ENCODE measurements around the gene SOX8.
"Not testable (repeated sequence)": the region's sequence is repeated elsewhere in the genome, so short reads cannot be mapped to it uniquely, and the experiment has no call there.

SOX8 gene

DNA sequence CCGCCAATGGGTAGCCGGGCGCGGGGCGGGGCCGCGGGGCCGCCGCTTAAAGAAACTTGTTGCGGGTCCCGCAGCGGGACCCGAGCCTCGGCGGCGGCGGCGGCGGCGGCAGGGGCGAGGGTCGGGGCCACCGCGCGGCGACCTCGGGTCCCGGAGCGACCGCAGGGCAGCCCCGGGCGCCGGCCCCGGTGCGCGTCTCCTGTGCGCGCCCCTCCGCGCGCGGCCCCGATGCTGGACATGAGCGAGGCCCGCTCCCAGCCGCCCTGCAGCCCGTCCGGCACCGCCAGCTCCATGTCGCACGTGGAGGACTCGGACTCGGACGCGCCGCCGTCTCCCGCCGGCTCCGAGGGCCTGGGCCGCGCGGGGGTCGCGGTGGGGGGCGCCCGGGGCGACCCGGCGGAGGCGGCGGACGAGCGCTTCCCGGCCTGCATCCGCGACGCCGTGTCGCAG, at the start of gene SOX8:
Gene SOX8, plus strand, starts transcription at position 76 of the 450 bp plus-strand sequence. Its CDS starts 153 bp downstream, at position 229.
- DNase-seq, result no peak

DNA sequence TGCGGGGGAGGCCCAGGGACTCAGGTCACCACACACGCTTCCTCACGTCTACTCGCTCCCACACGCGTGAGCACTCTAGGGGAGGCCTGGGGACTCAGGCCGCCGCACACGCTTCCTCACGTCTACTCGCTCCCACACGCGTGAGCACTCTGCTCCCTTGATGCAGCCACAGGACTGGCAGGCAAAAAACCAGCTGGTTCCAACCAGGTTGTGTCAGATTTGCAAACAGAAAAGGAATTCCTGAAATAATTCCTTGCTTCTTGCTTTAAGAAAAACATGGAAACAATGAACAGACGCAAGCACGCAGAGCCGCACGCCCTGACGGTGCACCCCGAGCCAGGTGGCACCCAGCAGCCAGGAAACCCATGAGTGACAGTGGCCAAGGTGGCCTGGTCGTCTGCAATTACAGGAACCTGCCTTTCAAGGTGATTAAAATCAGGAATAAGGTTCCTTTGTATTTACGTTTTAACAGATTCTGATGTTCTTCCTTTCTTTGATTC, 48.7 kb upstream of the SOX8 start:
- no peak for DNase-seq

DNA sequence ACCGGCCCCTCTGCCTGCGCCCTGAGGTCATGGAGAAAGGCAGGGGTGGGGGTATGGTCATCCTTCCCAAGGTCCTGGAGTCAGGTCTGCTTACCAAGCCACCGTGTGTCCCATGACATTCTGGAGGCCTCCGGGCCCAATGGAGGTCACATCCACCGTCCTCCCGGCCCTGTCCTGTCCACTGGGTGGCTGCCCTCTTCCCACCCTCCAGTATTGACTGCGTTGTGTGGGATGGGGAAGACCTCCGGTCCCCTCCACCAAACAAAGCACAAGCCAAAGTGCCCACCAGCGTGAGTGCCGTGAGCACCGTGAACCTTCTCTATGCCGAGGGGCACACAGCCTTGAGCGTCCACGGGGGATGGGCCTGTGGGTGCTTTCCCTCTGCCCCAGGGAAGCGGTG, 48.0 kb upstream of the SOX8 start:
- DNase-seq, result no peak

DNA sequence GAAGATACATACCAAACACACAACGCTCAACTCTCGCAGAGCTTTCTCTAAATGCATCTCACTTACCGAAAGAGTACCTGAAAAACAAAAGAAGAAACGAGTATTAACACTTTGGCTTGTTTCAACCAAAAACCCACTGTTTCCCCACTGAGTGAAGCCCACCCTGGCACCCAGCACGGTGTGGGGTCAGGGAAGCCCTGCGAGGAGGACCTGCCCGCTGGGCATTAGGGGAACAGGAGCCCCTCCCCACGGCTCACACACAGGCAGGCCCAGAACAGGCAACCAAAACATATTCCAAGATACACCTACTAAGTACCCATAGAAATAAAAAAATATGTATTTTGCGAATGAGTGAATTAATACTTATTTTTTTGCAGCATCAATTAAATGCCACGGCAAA, 47.4 kb upstream of the SOX8 start:
- no peak for DNase-seq

DNA sequence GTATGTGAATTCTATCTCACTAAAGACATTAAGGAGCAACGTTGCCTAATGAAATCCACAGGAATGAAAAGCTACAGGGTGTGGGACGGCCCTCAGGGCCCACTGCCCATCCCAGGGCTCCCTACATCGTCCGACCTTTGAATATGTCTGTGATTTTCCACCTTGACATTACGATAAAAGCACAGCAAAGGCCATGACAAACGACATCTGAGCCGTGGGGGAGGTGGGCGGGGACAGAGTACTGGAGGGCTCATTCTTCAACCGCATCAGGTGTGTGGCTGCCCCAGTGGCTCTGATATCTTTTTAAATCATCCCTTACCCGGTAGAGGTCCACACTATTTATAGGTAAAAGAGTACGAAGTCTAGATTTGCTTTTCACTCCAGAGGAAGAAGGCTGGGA, 45.9 kb upstream of the SOX8 start:
- no peak for DNase-seq

DNA sequence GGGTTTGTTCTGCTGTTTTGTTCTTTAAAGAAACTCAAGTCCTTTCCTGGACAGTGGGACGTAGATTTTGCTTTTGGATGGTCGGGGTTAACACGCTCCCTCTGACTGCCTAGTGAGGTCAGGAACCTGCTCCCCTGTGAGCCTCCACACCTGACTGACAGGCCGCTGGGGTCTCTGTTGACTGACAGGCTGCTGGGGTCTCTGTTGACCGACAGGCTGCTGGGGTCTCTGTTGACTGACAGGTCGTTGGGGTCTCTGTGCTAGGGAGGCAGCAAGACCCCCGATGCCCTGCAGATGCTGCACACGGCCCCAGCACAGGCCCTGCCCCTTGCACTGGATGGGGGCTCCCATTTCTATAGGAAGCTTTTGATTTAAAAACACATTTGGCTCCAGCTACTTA, 44.3 kb upstream of the SOX8 start:
- DNase-seq, result no peak

DNA sequence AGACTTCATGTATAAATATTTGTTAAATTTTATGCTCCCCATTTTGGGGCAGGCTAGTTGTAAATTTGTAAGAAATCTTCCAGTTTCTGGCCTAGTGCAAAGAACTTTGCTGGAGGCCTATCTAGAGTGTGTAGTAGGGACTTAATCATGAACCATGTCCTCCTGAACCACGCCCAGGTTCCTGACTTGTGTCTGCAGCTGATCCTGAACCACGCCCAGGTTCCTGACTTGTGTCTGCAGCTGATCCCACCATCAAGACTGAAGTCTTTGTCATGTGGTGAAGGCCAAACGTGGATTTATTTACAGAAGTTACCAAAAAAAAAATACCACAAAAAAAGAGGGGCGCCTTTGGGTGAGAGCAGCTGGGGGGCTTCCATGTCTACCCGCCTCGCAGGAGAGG, 43.8 kb upstream of the SOX8 start:
- DNase-seq, result no peak

DNA sequence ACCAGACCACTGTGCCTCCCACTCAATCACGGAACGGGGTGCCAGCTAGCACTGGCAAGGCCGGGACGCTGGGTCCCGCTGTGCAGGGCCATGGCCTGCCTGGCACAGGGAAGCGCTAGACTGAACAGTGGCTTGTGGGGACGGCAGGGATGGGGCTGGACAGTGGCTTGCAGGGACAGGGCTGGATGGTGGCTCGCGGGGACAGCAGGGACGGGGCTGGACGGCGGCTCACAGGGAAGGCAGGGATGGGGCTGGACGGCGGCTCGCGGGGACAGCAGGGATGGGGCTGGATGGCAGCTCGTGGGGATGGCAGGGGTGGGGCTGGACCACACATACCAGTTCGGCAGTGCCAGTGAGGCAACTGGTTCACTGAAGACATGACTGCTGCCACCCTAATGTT, 43.4 kb upstream of the SOX8 start:
- DNase-seq, result no peak

DNA sequence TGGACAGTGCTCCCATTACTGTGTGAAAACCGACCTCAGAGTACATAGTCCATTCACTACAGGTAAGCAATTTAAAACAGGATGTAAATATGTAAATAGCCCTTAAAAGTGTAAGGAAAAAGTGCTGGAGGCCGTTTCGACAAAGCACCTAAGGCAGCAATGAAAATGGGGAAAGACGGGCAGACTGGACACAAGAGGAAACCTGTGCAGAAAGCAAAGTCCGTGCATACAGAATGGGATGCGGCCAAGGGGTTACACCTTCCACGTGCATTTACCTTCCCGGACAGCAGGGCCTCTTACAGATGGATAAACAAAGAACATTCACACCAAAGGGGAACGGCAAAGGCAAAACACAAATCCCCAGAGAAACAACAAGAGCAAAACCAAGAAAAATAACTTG, 42.8 kb upstream of the SOX8 start:
- DNase-seq, result no peak

DNA sequence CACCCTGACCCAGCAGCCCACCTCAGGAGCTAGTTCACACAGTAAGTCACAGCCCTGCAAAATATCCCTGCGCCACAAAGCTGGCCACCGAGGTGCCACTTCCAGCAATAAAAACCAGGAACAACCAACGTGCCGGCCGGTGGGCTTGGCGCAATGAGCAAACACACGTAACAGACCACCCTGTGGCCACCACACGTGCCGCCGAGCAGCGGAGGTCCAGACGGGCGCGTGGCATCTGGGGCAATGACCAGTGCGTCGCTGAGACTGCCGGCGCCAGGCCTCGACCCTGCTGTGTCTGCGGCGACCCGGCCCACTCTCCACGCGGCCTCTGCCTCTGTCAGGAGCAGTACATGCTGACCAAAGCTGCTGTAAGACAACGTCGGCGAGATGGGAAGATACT, 42.3 kb upstream of the SOX8 start:
- DNase-seq, result no peak

DNA sequence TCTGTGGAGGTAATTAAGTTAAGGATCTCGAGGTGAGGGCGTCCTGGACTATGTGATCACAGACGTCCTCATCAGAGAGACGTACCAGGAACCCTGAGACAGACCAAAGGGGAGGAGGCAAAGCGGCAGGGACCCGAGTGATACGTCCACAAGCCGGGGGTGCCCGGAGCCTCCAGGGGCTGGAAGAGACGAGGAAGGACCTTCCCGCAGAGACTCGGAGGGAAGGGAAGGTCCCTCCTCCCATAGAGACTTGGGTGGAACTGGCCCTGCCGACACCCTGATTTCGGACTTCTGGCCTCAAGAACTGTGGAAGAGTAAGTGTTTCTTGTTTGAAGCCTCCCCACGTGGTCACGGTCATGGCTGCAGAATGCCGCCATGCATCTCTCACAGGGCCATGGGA, 41.6 kb upstream of the SOX8 start:
- no peak for DNase-seq

DNA sequence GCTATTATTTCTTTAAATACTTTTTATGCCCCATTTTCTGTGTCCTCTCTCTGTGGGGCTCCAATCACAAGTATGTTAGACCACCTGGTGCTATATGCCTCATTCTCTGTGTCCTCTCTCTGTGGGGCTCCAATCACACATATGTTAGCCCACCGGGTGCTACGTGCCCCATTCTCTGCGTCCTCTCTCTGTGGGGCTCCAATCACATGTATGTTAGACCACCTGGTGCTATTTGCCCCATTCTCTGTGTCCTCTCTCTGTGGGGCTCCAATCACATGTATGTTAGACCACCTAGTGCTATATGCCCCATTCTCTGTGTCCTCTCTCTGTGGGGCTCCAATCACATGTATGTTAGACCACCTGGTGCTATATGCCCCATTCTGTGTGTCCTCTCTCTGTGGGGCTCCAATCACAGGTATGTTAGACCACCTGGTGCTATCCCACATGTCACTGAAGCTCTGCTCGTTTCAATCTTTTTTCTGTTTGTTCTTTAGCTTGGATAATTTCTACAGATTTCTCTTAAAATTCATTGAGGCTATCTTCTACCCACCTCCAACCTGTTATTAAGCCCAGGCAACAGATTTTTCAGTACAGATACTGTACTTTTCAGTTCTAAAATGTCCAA, 39.0 kb upstream of the SOX8 start:
- no peak for DNase-seq

DNA sequence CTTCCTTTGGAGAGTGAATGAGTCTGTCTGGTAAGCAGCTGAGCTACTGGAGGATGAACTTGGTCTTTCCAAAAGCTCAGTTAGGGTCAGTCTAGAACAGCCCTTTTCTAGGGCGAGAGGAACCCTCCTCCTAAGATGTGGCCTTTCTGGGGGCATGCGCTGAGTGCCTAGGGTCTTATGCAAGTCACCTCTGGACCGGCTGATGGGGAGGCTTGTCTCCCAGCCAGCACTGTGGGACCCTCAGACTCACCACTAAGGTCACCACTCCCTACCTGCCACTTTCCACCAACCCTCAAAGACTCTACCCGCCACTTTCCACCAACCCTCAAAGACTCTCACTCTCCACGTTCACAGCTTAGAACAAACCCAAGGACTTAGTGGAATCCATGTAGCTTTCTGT, 37.6 kb upstream of the SOX8 start:
- DNase-seq, result no peak

DNA sequence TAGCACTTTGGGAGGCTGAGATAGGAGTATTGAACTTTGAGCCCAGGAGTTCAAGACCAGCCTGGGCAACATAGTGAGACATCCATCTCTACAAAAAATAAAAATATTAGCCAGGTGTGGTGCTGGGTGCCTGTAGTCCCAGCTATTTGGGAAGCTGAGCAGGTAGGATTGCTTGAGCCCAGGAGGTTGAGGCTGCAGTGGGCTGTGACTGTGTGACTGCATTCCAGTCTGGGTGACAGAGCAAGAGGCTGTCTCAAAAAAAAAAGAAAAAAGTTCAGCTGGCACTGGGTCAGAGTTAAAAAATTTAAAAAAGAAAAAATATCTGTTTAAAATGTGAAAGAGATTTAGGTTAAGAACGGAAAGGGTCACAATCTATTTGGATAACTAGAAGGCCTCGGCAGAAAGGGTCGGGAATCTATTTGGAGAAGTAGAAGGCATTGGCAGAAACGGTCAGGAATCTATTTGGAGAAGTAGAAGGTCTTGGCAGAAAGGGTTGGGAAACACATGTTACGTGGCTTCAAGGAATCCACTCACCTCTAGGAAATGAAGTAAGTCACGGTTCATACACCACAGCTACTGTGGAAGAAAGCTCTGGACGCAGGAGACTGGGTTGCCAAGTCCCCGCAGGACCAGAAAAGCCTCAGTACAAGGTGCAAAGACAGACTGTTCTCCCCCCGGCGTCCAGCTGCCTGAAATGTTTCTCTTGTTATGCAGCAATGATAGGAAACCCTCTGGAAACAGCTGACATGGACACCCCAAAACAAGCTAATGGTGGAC, 36.1 kb upstream of the SOX8 start:
- no peak for DNase-seq

DNA sequence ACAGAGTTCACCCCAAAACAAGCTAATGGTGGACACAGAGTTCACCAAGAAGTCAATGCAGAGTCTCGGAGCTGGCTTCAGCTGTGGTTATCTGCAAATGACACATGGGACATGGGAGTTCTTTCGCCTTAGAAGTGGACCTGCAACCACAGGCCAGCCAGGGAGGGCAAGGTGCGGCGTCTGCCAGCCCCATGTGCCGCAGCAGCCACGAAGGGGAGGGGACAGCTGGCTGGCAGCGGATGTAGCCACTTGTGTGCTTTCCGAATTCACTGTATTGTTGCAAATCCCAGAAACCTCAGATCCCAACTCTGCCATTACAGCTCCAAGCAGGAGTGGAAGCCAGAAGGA, 35.5 kb upstream of the SOX8 start:
- no peak for DNase-seq

DNA sequence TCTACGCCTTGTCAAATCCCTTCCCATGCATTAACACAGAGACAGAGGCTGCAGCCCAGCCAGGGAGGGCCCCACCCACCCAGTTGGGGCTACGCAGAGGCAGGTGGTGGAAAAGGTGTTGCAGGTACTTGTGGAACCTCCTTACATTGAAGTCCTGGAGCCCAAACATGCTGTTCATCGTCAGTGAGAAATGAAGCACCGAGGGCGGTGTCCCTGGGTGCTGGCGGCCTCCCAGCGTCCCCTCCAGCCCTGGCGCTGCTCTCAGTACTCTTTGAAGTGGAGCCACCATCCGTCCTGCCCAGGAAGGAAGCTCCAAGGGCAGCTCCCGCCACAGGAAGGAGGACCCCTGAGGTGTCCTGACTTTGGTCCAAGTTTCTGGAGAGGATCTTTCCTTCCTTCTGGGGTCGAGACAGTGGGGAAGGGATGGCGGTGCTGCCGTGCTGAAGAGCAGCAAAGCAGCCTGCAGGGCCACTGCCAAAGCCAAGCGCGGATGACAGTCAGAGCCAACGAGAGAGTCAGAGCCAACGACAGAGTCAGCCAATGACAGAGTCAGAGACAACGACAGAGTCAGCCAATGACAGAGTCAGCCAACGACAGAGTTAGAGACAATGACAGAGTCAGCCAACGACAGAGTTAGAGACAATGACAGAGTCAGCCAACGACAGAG, 34.2 kb upstream of the SOX8 start:
- DNase-seq, result no peak

DNA sequence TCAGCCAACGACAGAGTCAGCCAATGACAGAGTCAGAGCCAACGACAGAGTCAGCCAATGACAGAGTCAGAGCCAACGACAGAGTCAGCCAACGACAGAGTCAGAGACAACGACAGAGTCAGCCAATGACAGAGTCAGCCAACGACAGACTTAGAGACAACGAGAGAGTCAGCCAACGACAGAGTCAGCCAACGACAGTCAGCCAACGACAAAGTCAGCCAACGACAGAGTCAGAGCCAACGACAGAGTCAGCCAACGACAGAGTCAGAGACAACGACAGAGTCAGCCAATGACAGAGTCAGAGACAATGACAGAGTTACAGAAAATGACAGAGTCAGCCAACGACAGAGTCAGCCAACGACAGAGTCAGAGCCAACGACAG, 33.7 kb upstream of the SOX8 start:
- DNase-seq, result not testable (repeated sequence)

DNA sequence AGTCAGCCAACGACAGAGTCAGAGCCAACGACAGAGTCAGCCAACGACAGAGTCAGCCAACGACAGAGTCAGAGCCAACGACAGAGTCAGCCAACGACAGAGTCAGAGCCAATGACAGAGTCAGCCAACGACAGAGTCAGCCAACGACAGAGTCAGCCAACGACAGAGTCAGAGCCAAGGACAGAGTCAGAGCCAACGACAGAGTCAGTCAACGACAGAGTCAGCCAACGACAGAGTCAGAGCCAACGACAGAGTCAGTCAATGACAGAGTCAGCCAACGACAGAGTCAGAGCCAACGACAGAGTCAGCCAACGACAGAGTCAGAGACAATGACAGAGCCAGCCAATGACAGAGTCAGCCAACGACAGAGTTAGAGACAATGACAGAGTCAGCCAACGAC, 32.8 kb upstream of the SOX8 start:
- DNase-seq, result not testable (repeated sequence)

DNA sequence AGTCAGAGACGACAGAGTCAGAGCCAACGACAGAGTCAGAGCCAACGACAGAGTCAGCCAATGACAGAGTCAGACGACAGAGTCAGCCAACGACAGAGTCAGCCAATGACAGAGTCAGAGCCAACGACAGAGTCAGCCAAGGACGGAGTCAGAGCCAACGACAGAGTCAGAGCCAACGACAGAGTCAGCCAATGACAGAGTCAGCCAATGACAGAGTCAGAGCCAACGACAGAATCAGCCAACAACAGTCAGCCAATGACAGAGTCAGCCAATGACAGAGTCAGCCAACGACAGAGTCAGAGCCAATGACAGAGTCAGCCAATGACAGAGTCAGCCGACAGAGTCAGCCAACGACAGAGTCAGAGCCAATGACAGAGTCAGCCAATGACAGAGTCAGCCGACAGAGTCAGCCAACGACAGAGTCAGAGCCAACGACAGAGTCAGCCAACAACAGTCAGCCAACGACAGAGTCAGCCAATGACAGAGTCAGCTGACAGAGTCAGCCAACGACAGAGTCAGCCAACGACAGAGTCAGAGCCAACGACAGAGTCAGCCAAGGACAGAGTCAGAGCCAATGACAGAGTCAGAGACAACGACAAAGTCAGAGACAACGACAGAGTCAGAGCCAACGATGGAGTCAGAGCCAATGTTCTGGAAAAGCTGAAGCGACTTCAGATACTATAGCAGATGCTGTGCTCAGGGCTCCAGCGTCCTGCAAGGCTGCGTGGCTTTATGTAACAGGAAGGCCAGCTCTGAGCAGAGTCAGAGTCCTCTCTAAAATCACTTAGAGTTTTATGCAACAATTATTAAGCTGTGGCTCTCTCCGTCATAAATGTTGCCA, 30.6 kb upstream of the SOX8 start:
- not testable (repeated sequence) for DNase-seq

DNA sequence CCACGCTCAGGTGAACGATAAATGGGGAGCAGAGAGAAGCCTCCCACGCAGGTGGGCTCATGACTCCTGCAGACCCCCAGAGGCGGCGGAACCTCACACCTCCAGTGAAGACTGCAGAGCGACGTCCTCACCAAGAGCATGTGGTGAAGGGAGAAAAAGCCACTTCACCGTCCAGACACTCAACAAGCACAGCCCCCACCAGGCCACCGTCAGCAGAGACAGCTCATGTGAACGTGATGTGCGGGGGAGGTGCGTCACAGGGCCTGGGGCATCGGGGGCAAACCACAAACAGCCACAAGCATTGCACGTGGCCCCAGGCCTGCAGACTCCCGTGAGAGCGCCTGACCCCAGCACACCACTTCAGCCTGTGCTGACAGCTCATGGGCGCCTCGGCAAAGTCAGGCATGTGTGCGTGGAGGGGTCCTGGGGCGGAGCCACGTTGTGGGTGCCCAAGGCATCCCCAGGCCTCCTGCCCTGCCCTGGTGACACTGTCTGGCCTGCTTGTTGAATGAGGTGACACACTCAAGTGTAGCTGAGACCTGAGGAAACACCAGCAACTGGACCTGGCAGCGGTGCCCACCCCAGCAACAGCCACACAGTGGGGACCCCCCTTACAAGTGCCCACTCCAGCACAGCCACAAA, 29.8 kb upstream of the SOX8 start:
- no peak for DNase-seq

DNA sequence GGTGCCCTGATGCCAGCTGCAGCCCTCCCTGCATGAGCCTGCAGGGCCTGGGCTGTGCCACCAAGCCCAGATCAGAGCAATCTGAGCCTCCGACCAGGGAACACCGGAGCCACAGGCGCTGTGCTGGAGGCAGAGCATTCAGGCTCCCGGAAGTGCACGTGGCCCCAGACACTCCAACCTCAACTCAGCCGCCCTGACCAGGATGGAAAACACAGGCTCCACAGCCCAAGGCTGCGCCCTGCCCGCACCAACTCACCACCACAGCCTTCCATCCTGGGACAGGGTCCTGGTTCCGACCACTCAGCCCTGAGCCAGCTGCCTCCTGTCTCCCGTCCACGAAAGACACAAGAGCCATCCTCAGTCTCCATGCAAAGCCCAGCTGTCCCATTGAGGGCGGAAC, 29.2 kb upstream of the SOX8 start:
- DNase-seq, result no peak

DNA sequence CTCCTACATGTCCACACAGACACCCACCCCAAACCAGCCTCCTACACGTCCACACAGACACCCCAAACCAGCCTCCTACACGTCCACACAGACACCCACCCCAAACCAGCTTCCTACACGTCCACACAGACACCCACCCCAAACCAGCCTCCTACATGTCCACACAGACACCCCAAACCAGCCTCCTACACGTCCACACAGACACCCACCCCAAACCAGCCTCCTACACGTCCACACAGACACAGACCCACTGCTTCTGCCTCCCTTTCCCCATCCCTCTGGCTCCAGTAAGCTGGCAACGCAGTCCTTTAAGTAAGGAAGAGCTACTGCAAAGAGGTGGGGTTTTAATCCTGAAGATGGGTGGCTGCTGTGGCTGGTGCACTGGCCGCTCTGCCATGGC, 27.8 kb upstream of the SOX8 start:
- not testable (repeated sequence) for DNase-seq

DNA sequence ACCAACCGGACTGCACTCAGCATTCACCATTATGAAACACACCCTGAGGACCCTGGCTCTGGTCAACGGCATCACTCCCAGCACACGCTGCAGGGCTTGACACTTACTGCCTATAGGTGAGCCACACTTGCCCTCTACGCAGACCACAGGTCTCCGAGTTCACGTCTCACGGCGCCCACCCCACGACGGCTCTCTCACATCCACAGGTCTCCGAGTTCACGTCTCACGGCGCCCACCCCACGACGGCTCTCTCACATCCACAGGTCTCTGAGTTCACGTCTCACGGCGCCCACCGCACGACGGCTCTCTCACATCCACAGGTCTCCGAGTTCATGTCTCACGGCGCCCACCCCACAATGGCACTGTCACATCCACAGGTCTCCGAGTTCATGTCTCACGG, 25.8 kb upstream of the SOX8 start:
- not testable (repeated sequence) for DNase-seq
